ENCODE data around the gene FOXN3.

- no peak for TF ChIP-seq CTCF (conservative IDR thresholded peaks at IDR 0.05; ENCODE audit: low read length)
- no peak for TF ChIP-seq EZH2phosphoT487 (IDR thresholded peaks at IDR 0.05; ENCODE audit: borderline replicate concordance)
These were observed 48.2 kb downstream of the FOXN3 start for GRCh38 chr14:89368490-89369477.
